Cardiac muscle cell (in vitro differentiated cells and primary cell): Measurements from ENCODE around the gene CREG2. TPM values are rescaled to one million over a fixed set of nuclear protein-coding genes. Genes with fewer than 3 reads are reported as not detected.

Experiments
- DNase-seq, 2 donors: peaks; one replicate each; pipeline versions ENCODE4 v3.0.0 to v3.0.0-alpha.2; 2010 to 2017; ENCODE audit warnings: low read depth in 1 of 2, low spot score in 1 of 2
- H3K27ac ChIP-seq: fragments of 200-600 bp; sonication (generic); 2 replicates; pipeline ENCODE4 v1.5.1; 2016
- H3K27me3 ChIP-seq: fragments of 200-600 bp; sonication (generic); 2 replicates; pipeline ENCODE4 v1.6.0; 2016; ENCODE audit warnings: control low read depth
- H3K36me3 ChIP-seq: fragments of 200-600 bp; sonication (generic); 2 replicates; pipeline ENCODE4 v1.5.1; 2016; ENCODE audit warnings: control low read depth
- H3K4me1 ChIP-seq: fragments of 200-600 bp; sonication (generic); 2 replicates; pipeline ENCODE4 v1.8.1; 2017; ENCODE audit warnings: low read depth, mild to moderate bottlenecking, mixed run types
- H3K4me3 ChIP-seq: fragments of 200-600 bp; sonication (generic); 2 replicates; pipeline ENCODE4 v1.5.1; 2016; ENCODE audit warnings: mild to moderate bottlenecking
- H3K9me3 ChIP-seq: fragments of 200-600 bp; sonication (generic); 2 replicates; pipeline ENCODE4 v1.5.1; 2017; ENCODE audit warnings: low read depth, mild to moderate bottlenecking, control low read depth
- CTCF ChIP-seq: IDR thresholded peaks from 2 replicates; pipeline ENCODE4 v1.5.1; 2012; ENCODE audit warnings: low read depth, mild to moderate bottlenecking, low read length
- polyA plus RNA-seq: library from polyadenylated mRNA; unstranded; fragments of >200 nt; fragmentation: Nextera tagmentation; extraction: Ambion mirVana; gene quantifications from 2 replicates; pipeline ENCODE4 v1.2.1, GENCODE V29; 2016
- total RNA-seq: library from RNA; depleted of rRNA; stranded (reverse); fragments of >200 nt; gene quantifications from 2 replicates; pipeline ENCODE4 v1.2.3, GENCODE V29; 2016

Gene CREG2
- total and polyA plus RNA-seq, 2 experiments from 2014 or later, result 2.2 to 4.9 TPM

DNA sequence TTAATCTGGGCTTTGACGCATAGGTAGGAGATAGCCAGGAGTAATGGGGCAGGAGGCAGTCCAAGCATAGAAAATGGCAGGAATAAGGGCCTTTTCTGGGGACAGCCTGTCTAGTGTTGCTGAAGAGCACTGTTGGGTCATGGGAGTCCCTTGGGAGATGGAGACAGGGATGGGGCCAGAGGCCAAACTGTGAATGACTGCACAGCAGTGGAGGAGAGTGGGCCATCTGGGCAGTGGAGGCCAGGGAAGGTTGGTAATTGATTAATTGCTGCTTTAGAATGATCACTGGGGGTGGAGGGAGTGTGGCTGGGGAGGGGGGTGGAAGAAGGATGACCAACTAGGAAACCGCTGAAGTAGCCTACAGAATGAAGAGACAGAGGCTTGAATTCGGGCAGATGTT, 28.6 kb upstream of the CREG2 start:
- Histone ChIP-seq H3K4me3 (no peak overlapping the region), H3K27ac (no peak overlapping the region), H3K36me3 (no peaks in the 10 kb centered on the region), H3K4me1 (no peaks in the 10 kb centered on the region), H3K9me3 (no peaks in the 10 kb centered on the region), H3K27me3 (no peaks in the 10 kb centered on the region)
- DNase-seq, result no peak
- no peak for TF ChIP-seq CTCF

DNA sequence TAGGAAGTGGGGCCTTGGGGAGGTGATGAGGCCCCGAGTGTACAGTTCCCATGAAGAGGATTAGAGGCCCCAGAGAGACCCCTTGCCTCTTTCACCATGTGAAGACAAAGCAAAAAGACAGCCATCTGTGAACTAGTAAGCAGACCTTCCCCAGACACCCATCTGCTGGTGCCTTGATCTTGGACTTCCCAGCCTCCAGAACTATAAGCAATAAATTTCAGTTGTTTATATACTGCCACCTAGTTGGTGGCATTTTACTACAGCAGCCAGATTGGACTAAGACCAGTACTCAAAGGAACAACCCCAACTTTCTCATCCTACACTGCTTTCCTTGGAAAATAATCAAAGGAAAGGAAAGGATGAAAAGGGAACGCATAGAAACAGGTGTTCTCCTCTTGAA, 27.9 kb upstream of the CREG2 start:
- H3K4me3 ChIP-seq, result no peak overlapping the region
- no peaks in the 10 kb centered on the region for H3K4me1 ChIP-seq

DNA sequence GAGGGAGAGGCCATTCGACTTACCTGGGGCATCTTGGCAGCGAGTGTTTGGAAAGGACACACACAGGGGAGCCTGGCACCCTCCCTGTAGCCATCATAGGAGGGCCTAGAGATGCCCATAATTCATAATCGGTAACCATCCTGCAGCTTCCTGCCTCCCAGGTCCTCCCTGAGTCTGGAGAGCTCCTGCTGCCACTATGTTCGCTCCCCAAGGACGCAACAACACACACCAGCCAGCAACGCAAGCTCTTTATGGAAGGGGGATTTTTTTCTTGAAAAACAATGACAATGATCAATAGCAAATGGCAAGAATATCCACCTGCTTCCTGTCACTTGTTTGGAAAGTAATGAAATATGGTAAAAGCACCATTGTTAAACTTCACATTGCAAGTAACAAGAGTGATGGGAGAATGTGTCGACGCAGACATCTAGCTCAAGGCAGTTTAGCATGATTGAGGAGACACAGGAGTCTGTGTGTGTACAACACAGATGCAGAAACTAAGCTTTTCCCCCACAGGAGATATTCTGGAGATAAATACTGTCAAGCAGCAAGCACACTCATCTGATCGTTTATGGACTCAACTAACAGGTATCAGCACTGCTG, 24.9 kb upstream of the CREG2 start:
- TF ChIP-seq CTCF, result no peak
- Histone ChIP-seq H3K4me1 (no peaks in the 10 kb centered on the region), H3K27me3 (no peaks in the 10 kb centered on the region), H3K9me3 (no peaks in the 10 kb centered on the region), H3K4me3 (no peak overlapping the region), H3K27ac (no peak overlapping the region), H3K36me3 (no peaks in the 10 kb centered on the region)
- no peak for DNase-seq

More for the DNA sequence above, 27.9 kb upstream of the CREG2 start:
- DNase-seq, result no peak
- no peaks in the 10 kb centered on the region for H3K36me3 ChIP-seq
- H3K9me3 ChIP-seq, result no peaks in the 10 kb centered on the region
- TF ChIP-seq CTCF, result no peak
- no peaks in the 10 kb centered on the region for H3K27me3 ChIP-seq
- no peak overlapping the region for H3K27ac ChIP-seq

GRCh38 chr2:101410746-101411145, 23.4 kb upstream of the CREG2 start:
- Histone ChIP-seq H3K36me3 (no peaks in the 10 kb centered on the region), H3K27me3 (no peaks in the 10 kb centered on the region), H3K9me3 (no peaks in the 10 kb centered on the region), H3K27ac (no peak overlapping the region), H3K4me1 (no peaks in the 10 kb centered on the region), H3K4me3 (no peak overlapping the region)
- no peak for DNase-seq
- TF ChIP-seq CTCF, result no peak

- no peaks in the 10 kb centered on the region for H3K27me3 ChIP-seq
- H3K9me3 ChIP-seq, result no peaks in the 10 kb centered on the region
- no peak overlapping the region for H3K4me3 ChIP-seq
- no peaks in the 10 kb centered on the region for H3K4me1 ChIP-seq
- H3K36me3 ChIP-seq, result no peaks in the 10 kb centered on the region
- no peak overlapping the region for H3K27ac ChIP-seq
- TF ChIP-seq CTCF, result no peak
- DNase-seq, result no peak
Measured at GRCh38 chr2:101410114-101410513, 22.8 kb upstream of the CREG2 start.
